T-cell (primary cell): Measurements from ENCODE around the gene LIN7B. TPM values are rescaled to one million over a fixed set of nuclear protein-coding genes. Genes with fewer than 3 reads are reported as not detected.

Source experiments
- ATAC-seq, 4 experiments: fragments of 200-7000 bp in 3 of 4; fragments of 150-1000 bp in 1 of 4; cut with Tn5 transposase; replicated peaks in 1 of 4; 1 replicate in 3 of 4; 2 replicates in 1 of 4; pipeline ENCODE4 v1.10.0; 2021; ENCODE audit warnings: moderate library complexity in 3 of 4, mild to moderate bottlenecking in 2 of 4, moderate number of reproducible peaks in 1 of 4
- CTCF ChIA-PET, 2 donors: fragments of 300-600 bp; sonication (Branson Sonifier 250); formaldehyde crosslinking; loops; one replicate each; lab custom pipeline; 2022; ENCODE audit warnings: antibody characterized with exemption in 2 of 2; lab: Charles Lee
- POLR2A ChIA-PET, 2 donors: fragments of 300-600 bp; sonication (Branson Sonifier 250); formaldehyde crosslinking; loops; one replicate each; lab custom pipeline; 2022; ENCODE audit warnings: antibody characterized with exemption in 2 of 2; lab: Charles Lee
- DNase-seq, 35 experiments: peaks; one replicate each; pipeline versions ENCODE4 v3.0.0 to v3.0.0-alpha.2; 2013 to 2023
- H3K27ac ChIP-seq: one replicate; pipeline ENCODE4 v1.5.1; 2013; ENCODE audit warnings: low read length
- H3K27me3 ChIP-seq, 2 experiments: replicated peaks in 1 of 2; 1 replicate in 1 of 2; 2 replicates in 1 of 2; pipeline versions ENCODE4 v1.6.1 to v1.7.0; 2013; ENCODE audit warnings: low read length in 1 of 2, mixed read lengths in 1 of 2; ENCODE audit not compliant: control insufficient read depth in 2 of 2, insufficient read depth in 2 of 2; ENCODE audit errors: extremely low read depth in 1 of 2
- H3K36me3 ChIP-seq, 2 donors: 1 replicate in 1 of 2; 2 replicates in 1 of 2; pipeline versions ENCODE4 v1.6.1 to v1.7.0; 2013; ENCODE audit warnings: low read length in 1 of 2; ENCODE audit not compliant: control insufficient read depth in 2 of 2, insufficient read depth in 1 of 2; ENCODE audit errors: extremely low read depth in 1 of 2
- H3K4me1 ChIP-seq, 2 experiments: 1 replicate in 1 of 2; 2 replicates in 1 of 2; pipeline versions ENCODE4 v1.6.1 to v1.7.0; 2013; ENCODE audit warnings: low read length in 2 of 2, mixed read lengths in 1 of 2; ENCODE audit not compliant: insufficient read depth in 2 of 2, control insufficient read depth in 1 of 2; ENCODE audit errors: extremely low read depth in 1 of 2
- H3K4me3 ChIP-seq, 2 donors: 1 replicate in 1 of 2; 2 replicates in 1 of 2; pipeline versions ENCODE4 v1.5.1 to v1.7.0; 2013; ENCODE audit warnings: mild to moderate bottlenecking in 2 of 2, low read length in 1 of 2, moderate library complexity in 1 of 2; ENCODE audit not compliant: control insufficient read depth in 1 of 2; ENCODE audit errors: extremely low read depth in 1 of 2
- H3K9me3 ChIP-seq: 2 replicates; pipeline ENCODE4 v1.7.0; 2013
- H3K27ac Mint-ChIP-seq, 2 donors: one replicate each; pipeline ENCODE4 v1.8.0; 2020 to 2021; ENCODE audit warnings: mild to moderate bottlenecking in 2 of 2, mixed read lengths in 2 of 2
- H3K27me3 Mint-ChIP-seq, 2 donors: one replicate each; pipeline ENCODE4 v1.8.0; 2021 to 2022; ENCODE audit warnings: mixed read lengths in 2 of 2
- H3K36me3 Mint-ChIP-seq: one replicate; pipeline ENCODE4 v1.8.0; 2021; ENCODE audit warnings: mixed read lengths
- H3K4me1 Mint-ChIP-seq, 3 donors: one replicate each; pipeline ENCODE4 v1.8.0; 2020 to 2022; ENCODE audit warnings: mixed read lengths in 3 of 3, mild to moderate bottlenecking in 1 of 3
- H3K4me3 Mint-ChIP-seq, 3 donors: one replicate each; pipeline ENCODE4 v1.8.0; 2020 to 2022; ENCODE audit warnings: mild to moderate bottlenecking in 3 of 3, mixed read lengths in 3 of 3, moderate library complexity in 3 of 3
- H3K9me3 Mint-ChIP-seq, 3 donors: one replicate each; pipeline ENCODE4 v1.8.0; 2020 to 2022; ENCODE audit warnings: mixed read lengths in 3 of 3
- WGBS: methylation state at CpG from one replicate; pipeline ENCODE4 v1.1.5; 2013; ENCODE audit warnings: missing lambda C conversion rate; ENCODE audit not compliant: insufficient coverage; 5-methylcytosine and 5-hydroxymethylcytosine counted together
- total RNA-seq, 35 experiments: library from RNA in 6 of 35; stranded (reverse) in 6 of 35; fragments of 120-200 nt in 1 of 35; gene quantifications; one replicate each; pipeline versions ENCODE4 v1.2.1 to v1.2.4 and lab custom pipeline; 2013 to 2026

The LIN7B gene
- total RNA-seq, 5 donors from 2014 or later (not counting 1 experiment from before 2014, with no cell fraction given), result 8.1 to 17.8 (median 12.9) TPM

DNA sequence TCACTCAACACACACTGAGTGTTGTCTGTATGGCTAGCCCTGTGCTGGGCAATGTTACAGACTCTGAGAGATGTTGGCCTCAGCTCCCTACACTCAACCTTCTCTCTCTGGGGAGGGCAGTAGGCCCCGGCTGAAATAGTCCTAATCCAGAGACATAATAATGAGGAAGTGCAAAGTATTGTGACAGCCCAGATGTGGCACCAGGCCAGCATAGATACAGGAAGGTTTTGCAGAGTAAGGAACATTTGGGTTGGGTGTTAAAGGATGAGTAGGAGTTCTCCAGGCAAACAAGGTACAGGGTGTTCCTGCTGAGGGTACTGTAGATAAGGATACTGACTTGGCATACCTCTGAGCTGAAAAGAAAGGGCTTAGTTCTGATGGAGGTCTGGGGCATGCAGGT lies 2.4 kb downstream of the LIN7B start:
- Mint-ChIP-seq H3K4me3 (peak overlapping the region; percentile 57 to 84 (median 71)), H3K27me3 (peaks cover 0 to 5% of the 10 kb centered on the region in 2 donors), H3K4me1 (peaks cover 41 to 55% (median 44%) of the 10 kb centered on the region in 3 donors), H3K9me3 (no peaks in the 10 kb centered on the region), H3K27ac (peak overlapping the region; percentile 44 to 48), H3K36me3 (no peaks in the 10 kb centered on the region)
- Histone ChIP-seq H3K9me3 (no peaks in the 10 kb centered on the region), H3K36me3 (no peaks in the 10 kb centered on the region), H3K4me1 (peaks cover 6 to 48% of the 10 kb centered on the region in 2 experiments), H3K27ac (no peak overlapping the region), H3K4me3 (no peak overlapping the region), H3K27me3 (peaks cover 0 to 10% of the 10 kb centered on the region in 2 experiments)
- DNase-seq (no peak), ATAC-seq (no peak)
- WGBS, result no CpG with 5 or more reads among the region's 1 CpG
- POLR2A ChIA-PET, result interaction anchor here in 1 of 2 donors (0.6 kb wide), 1 partner anchor 388 kb away, joined by 4 read pairs; no protein-coding TSS in a partner anchor
- CTCF ChIA-PET, result no interaction called here

DNA sequence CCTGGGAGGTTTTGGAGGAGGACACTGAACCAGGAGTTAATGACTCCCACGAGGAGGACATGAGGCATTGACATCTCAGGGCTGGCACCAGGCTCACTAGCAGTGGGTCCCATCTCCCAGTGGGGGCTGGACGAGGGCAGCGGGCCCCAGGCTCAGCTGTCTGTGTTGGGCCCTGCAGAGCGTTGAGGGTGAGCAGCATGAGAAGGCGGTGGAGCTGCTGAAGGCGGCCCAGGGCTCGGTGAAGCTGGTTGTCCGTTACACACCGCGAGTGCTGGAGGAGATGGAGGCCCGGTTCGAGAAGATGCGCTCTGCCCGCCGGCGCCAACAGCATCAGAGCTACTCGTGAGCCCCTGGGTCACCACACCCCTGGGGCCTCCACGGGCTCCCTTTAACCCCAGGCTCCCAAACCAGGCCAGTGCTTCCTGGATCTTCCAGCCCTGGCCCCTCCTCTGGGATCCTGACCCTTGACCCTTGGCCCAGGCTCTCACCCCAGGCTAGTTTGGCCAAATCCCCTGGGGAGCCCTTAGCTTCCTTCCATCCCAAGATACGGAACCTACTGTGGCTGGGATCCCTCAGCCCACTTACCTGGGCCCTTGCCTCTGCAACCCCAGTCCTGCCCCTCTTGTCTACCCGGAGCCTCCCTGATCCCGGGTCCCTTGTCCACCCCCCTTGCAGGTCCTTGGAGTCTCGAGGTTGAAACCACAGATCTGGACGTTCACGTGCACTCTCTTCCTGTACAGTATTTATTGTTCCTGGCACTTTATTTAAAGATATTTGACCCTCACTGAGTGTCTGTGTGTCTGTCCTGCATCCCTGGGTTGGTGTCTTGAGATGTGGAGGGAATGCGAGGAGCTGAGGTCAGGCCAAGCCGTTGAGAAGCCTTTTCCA lies 3.8 kb downstream of the LIN7B start:
- Mint-ChIP-seq H3K27me3 (peaks cover 0 to 5% of the 10 kb centered on the region in 2 donors), H3K9me3 (no peaks in the 10 kb centered on the region), H3K4me3 (peak overlapping the region; percentile 79 to 84 (median 84)), H3K4me1 (peaks cover 41 to 53% (median 42%) of the 10 kb centered on the region in 3 donors), H3K36me3 (no peaks in the 10 kb centered on the region), H3K27ac (peak overlapping the region; percentile 90 to 95)
- Histone ChIP-seq H3K36me3 (no peaks in the 10 kb centered on the region), H3K4me3 (peak overlapping the region; percentile 62 to 73), H3K9me3 (no peaks in the 10 kb centered on the region), H3K27ac (peak overlapping the region; percentile 96), H3K27me3 (peaks cover 0 to 10% of the 10 kb centered on the region in 2 experiments), H3K4me1 (peaks cover 6 to 48% of the 10 kb centered on the region in 2 experiments)
- ATAC-seq (no peak), DNase-seq (no peak)
- ChIA-PET CTCF (interaction anchor here in 1 of 2 donors (0.7 to 1.2 kb wide), 2 partner anchors 10 to 695 kb away, joined by 3 to 7 read pairs; partner anchors contain the start of gene FUZ), POLR2A (no interaction called here)
- 84% methylated on average over 23 of the region's 26 CpGs for WGBS

DNA sequence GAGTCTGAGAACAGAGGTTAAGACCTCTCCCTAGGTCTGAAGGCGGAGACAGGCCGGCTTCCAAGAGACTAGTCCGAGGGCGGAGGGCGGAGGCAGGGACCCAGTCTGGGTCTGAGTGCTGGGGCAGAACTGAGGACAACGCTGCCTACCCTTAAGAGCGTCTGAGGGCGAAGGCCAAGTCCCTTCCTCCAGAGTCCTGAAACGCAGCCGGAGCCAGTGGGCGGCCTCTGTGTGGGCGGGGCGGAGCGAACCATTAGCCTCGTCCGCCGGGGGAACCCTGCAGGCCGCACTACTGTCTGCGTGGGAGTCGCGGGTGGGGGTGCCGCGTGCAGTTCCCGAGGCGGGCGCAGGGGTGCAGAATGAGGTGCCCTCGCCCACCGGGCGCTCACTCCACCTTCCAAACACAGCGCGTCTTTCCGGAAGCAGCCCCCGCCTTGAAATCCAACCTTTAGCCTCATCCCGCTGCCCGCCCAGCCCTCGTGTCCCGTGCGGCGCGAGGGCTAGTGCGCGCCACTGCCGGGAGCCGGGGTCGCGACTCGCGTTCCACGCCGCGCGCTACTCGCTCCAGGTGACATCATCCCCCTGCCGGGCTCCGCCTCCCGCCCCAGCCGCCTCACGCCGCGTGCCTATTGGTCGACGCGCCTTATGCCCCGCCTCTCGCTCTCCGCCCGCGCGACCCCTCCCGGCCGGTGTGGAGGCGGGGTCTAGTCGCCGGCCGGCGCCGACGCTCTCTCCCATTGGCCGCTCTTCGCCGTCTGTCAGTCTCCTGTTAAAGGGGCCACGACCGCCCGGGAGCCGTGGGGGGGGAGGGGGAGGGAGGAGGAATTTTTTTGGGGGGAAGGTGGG lies 4.6 kb downstream of the LIN7B start, which contains the start of gene C19orf73:
Gene C19orf73 (minus strand): TSS at position 579 of the 846 bp plus-strand sequence. CDS start 121 bp downstream, at position 458.
- ATAC-seq (peak; percentile 79 to 85 (median 80)), DNase-seq (peak; percentile 84 to 98 (median 92))
- Histone ChIP-seq H3K9me3 (no peaks in the 10 kb centered on the region), H3K36me3 (no peaks in the 10 kb centered on the region), H3K4me3 (peak within 1 kb of the TSS; percentile 66 to 73), H3K27me3 (peaks cover 0 to 10% of the 10 kb centered on the region in 2 experiments), H3K4me1 (peaks cover 3 to 41% of the 10 kb centered on the region in 2 experiments), H3K27ac (peak within 1 kb of the TSS; percentile 96)
- Mint-ChIP-seq H3K4me3 (peak within 1 kb of the TSS; percentile 79 to 84 (median 84)), H3K27me3 (peaks cover 0 to 5% of the 10 kb centered on the region in 2 donors), H3K4me1 (peaks cover 34 to 45% (median 36%) of the 10 kb centered on the region in 3 donors), H3K9me3 (no peaks in the 10 kb centered on the region), H3K36me3 (no peaks in the 10 kb centered on the region), H3K27ac (peak within 1 kb of the TSS; percentile 90 to 95)
- ChIA-PET POLR2A (no interaction called here), CTCF (interaction anchor here (0.6 to 1.2 kb wide), 2 partner anchors 9 to 84 kb away, joined by 7 read pairs; no protein-coding TSS in a partner anchor)
- WGBS, result under 1% methylated on average over 82 of the region's 85 CpGs

DNA sequence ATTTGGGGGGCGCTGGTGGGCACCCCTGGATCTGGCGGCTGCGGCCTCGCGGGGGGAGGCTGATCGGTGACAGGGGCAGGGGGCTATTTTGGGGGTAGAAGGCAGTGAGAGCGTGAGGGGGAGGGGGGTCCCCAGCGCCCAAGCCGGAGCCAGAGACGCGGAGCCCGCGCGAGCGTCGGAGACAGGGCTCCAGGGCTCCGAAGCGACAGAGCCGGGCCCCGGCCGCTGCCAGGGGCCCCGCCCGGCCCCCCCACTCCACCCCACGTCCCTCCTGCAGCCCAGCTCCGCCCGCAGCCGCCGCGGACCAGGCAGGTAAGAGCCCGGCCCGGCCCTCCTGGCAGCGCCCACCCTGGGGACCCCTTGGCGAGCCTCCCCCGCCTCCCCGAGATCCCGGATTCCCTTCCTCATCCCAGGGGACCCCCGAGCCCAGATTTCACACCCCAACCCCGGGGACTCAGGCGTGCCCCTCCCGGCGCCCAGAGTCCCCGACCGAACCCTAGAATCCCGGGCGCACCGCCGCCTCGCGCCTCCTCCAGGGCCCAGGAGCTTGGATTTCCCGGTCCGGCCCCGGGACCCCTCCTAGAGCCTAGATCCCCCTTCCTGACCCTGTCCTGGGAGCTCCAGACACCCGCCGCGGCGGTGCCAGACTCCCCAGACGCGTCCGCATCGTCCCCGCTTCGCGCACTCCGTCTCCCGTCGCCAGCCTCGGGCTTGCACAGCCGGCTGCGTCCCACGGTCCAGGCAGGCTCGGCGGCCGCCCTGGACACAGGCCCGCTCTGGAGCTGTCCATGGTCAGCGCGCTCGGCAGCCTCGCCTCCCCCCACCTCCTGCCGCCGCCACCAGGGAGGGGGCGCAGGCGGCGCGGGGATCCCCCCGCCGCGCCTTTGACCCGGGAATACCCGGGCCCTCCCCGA lies 5.5 kb downstream of the LIN7B start, which contains the start of gene PPFIA3:
Gene PPFIA3 (plus strand): TSS at position 134 of the 914 bp plus-strand sequence. CDS start 8,330 bp downstream, outside the sequence.
- ATAC-seq (peak in 2 of 4 experiments; percentile 10 to 11), DNase-seq (peak in 4 of 35 experiments; percentile 18 to 42 (median 29))
- Mint-ChIP-seq H3K9me3 (no peaks in the 10 kb centered on the region), H3K27me3 (peaks cover 0 to 5% of the 10 kb centered on the region in 2 donors), H3K27ac (peak within 1 kb of the TSS; percentile 90 to 95), H3K4me3 (peak within 1 kb of the TSS; percentile 79 to 84 (median 84)), H3K36me3 (no peaks in the 10 kb centered on the region), H3K4me1 (peaks cover 31 to 42% (median 33%) of the 10 kb centered on the region in 3 donors)
- H3K27ac ChIP-seq, result peak within 1 kb of the TSS; percentile 96
- H3K36me3 ChIP-seq, result no peaks in the 10 kb centered on the region
- peak within 1 kb of the TSS; percentile 66 to 73 for H3K4me3 ChIP-seq
- H3K27me3 ChIP-seq, result peaks cover 0 to 10% of the 10 kb centered on the region in 2 experiments
- POLR2A ChIA-PET, result no interaction called here
- H3K4me1 ChIP-seq, result peaks cover 3 to 37% of the 10 kb centered on the region in 2 experiments
- CTCF ChIA-PET, result interaction anchor here in 1 of 2 donors (0.6 kb wide), 1 partner anchor 83 kb away, joined by 7 read pairs; no protein-coding TSS in a partner anchor
- H3K9me3 ChIP-seq, result no peaks in the 10 kb centered on the region
- 2% methylated on average over 58 of the region's 90 CpGs for WGBS

- 36% methylated on average over 16 of the region's 16 CpGs for WGBS
- H3K36me3 ChIP-seq, result no peaks in the 10 kb centered on the region
- Mint-ChIP-seq H3K4me3 (peak overlapping the region; percentile 67 to 84 (median 78)), H3K4me1 (peaks cover 27 to 38% (median 29%) of the 10 kb centered on the region in 3 donors), H3K9me3 (no peaks in the 10 kb centered on the region), H3K36me3 (no peaks in the 10 kb centered on the region), H3K27ac (peak overlapping the region in 1 of 2 donors; percentile 41), H3K27me3 (peaks cover 0 to 5% of the 10 kb centered on the region in 2 donors)
- no peak for DNase-seq
- H3K4me3 ChIP-seq, result no peak overlapping the region
- ChIA-PET CTCF (no interaction called here), POLR2A (interaction anchor here in 1 of 2 donors (0.5 kb wide), 1 partner anchor 101 kb away, joined by 3 read pairs; no protein-coding TSS in a partner anchor)
- no peaks in the 10 kb centered on the region for H3K9me3 ChIP-seq
- no peak for ATAC-seq
- no peak overlapping the region for H3K27ac ChIP-seq
- peaks cover 0 to 10% of the 10 kb centered on the region in 2 experiments for H3K27me3 ChIP-seq
- H3K4me1 ChIP-seq, result peaks cover 3 to 31% of the 10 kb centered on the region in 2 experiments
Measured at GRCh38 chr19:49120325-49120683, 6.1 kb downstream of the LIN7B start.
